Smooth muscle cell (in vitro differentiated cells): Measurements from ENCODE around the gene CNIH3. TPM values are rescaled to one million over a fixed set of nuclear protein-coding genes. Genes with fewer than 3 reads are reported as not detected.

Experiments
- DNase-seq: peaks from one replicate; lab custom pipeline; 2025; ENCODE audit not compliant: unreplicated experiment; lab: John Stamatoyannopoulos, UW
- H2AFZ ChIP-seq: fragments of 200-600 bp; sonication (generic); 2 replicates; pipeline ENCODE4 v1.6.0; 2016; ENCODE audit warnings: antibody characterized with exemption, low read depth, mild to moderate bottlenecking
- H3F3A ChIP-seq: fragments of 200-600 bp; sonication (generic); 2 replicates; pipeline ENCODE4 v1.6.0; 2017; ENCODE audit warnings: antibody characterized with exemption, low read depth
- H3K27ac ChIP-seq: fragments of 200-600 bp; sonication (generic); 2 replicates; pipeline ENCODE4 v1.5.1; 2016; ENCODE audit warnings: low read depth, mild to moderate bottlenecking
- H3K27me3 ChIP-seq: fragments of 200-600 bp; sonication (generic); 2 replicates; pipeline ENCODE4 v1.6.1; 2016; ENCODE audit warnings: low read depth, mild to moderate bottlenecking
- H3K36me3 ChIP-seq: fragments of 200-600 bp; sonication (generic); 2 replicates; pipeline ENCODE4 v1.5.1; 2016; ENCODE audit warnings: low read depth
- H3K4me1 ChIP-seq: fragments of 200-600 bp; sonication (generic); 2 replicates; pipeline ENCODE4 v1.5.1; 2016; ENCODE audit warnings: low read depth
- H3K4me2 ChIP-seq: fragments of 200-600 bp; sonication (generic); 2 replicates; pipeline ENCODE4 v1.6.0; 2016; ENCODE audit warnings: mild to moderate bottlenecking
- H3K4me3 ChIP-seq: fragments of 200-600 bp; sonication (generic); 2 replicates; pipeline ENCODE4 v1.5.1; 2016; ENCODE audit warnings: mild to moderate bottlenecking
- H3K79me2 ChIP-seq: fragments of 200-600 bp; sonication (generic); 2 replicates; pipeline ENCODE4 v1.6.0; 2016; ENCODE audit warnings: low read depth, mild to moderate bottlenecking
- H3K9ac ChIP-seq: fragments of 200-600 bp; sonication (generic); 2 replicates; pipeline ENCODE4 v1.6.0; 2016; ENCODE audit warnings: low read depth
- H3K9me3 ChIP-seq: fragments of 200-600 bp; sonication (generic); replicated peaks from 2 replicates; pipeline ENCODE4 v1.5.1; 2016; ENCODE audit warnings: low read depth
- H4K20me1 ChIP-seq: fragments of 200-600 bp; sonication (generic); 2 replicates; pipeline ENCODE4 v1.6.0; 2016; ENCODE audit warnings: low read depth
- CTCF ChIP-seq: fragments of 200-600 bp; sonication (generic); IDR thresholded peaks from 2 replicates; pipeline ENCODE4 v1.5.1; 2017; ENCODE audit warnings: borderline replicate concordance, mild to moderate bottlenecking, antibody characterized with exemption; ENCODE audit not compliant: insufficient read depth, poor library complexity, severe bottlenecking
- WGBS: methylation state at CpG from one replicate; pipeline ENCODE4 v1.1.7; 2016; ENCODE audit warnings: low lambda C conversion rate; 5-methylcytosine and 5-hydroxymethylcytosine counted together
- polyA plus RNA-seq: library from polyadenylated mRNA; unstranded; fragments of >200 nt; fragmentation: Nextera tagmentation; extraction: Ambion mirVana; gene quantifications from 2 replicates; pipeline ENCODE4 v1.2.1, GENCODE V29; 2016
- total RNA-seq: library from RNA; depleted of rRNA; stranded (reverse); fragments of >200 nt; gene quantifications from 2 replicates; pipeline ENCODE4 v1.2.3, GENCODE V29; 2014

The CNIH3 gene
- total and polyA plus RNA-seq, 2 experiments from 2014 or later: 6.6 to 8.0 TPM

- Histone ChIP-seq H4K20me1 (no peaks in the 10 kb centered on the region), H3K79me2 (no peaks in the 10 kb centered on the region), H3K9me3 (no peaks in the 10 kb centered on the region), H3K4me3 (no peak overlapping the region), H3K4me1 (no peaks in the 10 kb centered on the region), H3K4me2 (no peak overlapping the region), H3K27ac (no peak overlapping the region), H3K9ac (no peak overlapping the region), H3K36me3 (no peaks in the 10 kb centered on the region), H2AFZ (no peak overlapping the region), H3F3A (no peaks in the 10 kb centered on the region), H3K27me3 (no peaks in the 10 kb centered on the region)
- WGBS: 70% methylated on average over 7 of the region's 7 CpGs
- no peak for TF ChIP-seq CTCF
- DNase-seq: no peak
Measured at GRCh38 chr1:224739997-224740684, 124.0 kb downstream of the CNIH3 start.

- H3K4me2 ChIP-seq: no peak overlapping the region
- no peaks in the 10 kb centered on the region for H3K79me2 ChIP-seq
- no peaks in the 10 kb centered on the region for H3K4me1 ChIP-seq
- TF ChIP-seq CTCF: no peak
- H3F3A ChIP-seq: no peaks in the 10 kb centered on the region
- H3K27ac ChIP-seq: no peak overlapping the region
- H3K4me3 ChIP-seq: no peak overlapping the region
- WGBS: 91% methylated on average over 5 of the region's 5 CpGs
- no peaks in the 10 kb centered on the region for H4K20me1 ChIP-seq
- DNase-seq: no peak
- no peaks in the 10 kb centered on the region for H3K36me3 ChIP-seq
- no peak overlapping the region for H2AFZ ChIP-seq
- no peak overlapping the region for H3K9ac ChIP-seq
- H3K9me3 ChIP-seq: no peaks in the 10 kb centered on the region
- H3K27me3 ChIP-seq: no peaks in the 10 kb centered on the region
Measured at GRCh38 chr1:224740685-224741052, 124.6 kb downstream of the CNIH3 start.

GRCh38 chr1:224742349-224742748 is 126.2 kb downstream of the CNIH3 start:
- H2AFZ ChIP-seq: no peak overlapping the region
- no peak overlapping the region for H3K4me2 ChIP-seq
- TF ChIP-seq CTCF: no peak
- no peaks in the 10 kb centered on the region for H3K79me2 ChIP-seq
- H3K9ac ChIP-seq: no peak overlapping the region
- no peaks in the 10 kb centered on the region for H3K9me3 ChIP-seq
- 91% methylated on average over 6 of the region's 6 CpGs for WGBS
- H3K36me3 ChIP-seq: no peaks in the 10 kb centered on the region
- no peaks in the 10 kb centered on the region for H4K20me1 ChIP-seq
- H3K27me3 ChIP-seq: no peaks in the 10 kb centered on the region
- no peak for DNase-seq
- no peak overlapping the region for H3K27ac ChIP-seq
- no peak overlapping the region for H3K4me3 ChIP-seq
- H3K4me1 ChIP-seq: no peaks in the 10 kb centered on the region
- H3F3A ChIP-seq: no peaks in the 10 kb centered on the region

- no peak for DNase-seq
- Histone ChIP-seq H3K27me3 (no peaks in the 10 kb centered on the region), H3F3A (no peaks in the 10 kb centered on the region), H3K4me1 (no peaks in the 10 kb centered on the region), H3K79me2 (no peaks in the 10 kb centered on the region), H3K36me3 (no peaks in the 10 kb centered on the region), H3K9me3 (no peaks in the 10 kb centered on the region), H4K20me1 (no peaks in the 10 kb centered on the region), H3K9ac (no peak overlapping the region), H3K27ac (no peak overlapping the region), H3K4me2 (no peak overlapping the region), H3K4me3 (no peak overlapping the region), H2AFZ (no peak overlapping the region)
- 80% methylated on average over 9 of the region's 9 CpGs for WGBS
- TF ChIP-seq CTCF: no peak
Measured at GRCh38 chr1:224743608-224744164, 127.6 kb downstream of the CNIH3 start.
